Neural progenitor cell (in vitro differentiated cells): ENCODE data around the gene VEZF1.

Source experiments
- CTCF ChIP-seq: fragments of 200-600 bp; sonication (generic); IDR thresholded peaks from 2 replicates; pipeline ENCODE4 v1.5.1; 2017; ENCODE audit warnings: antibody characterized with exemption, mild to moderate bottlenecking
- EZH2 ChIP-seq: fragments of 200-600 bp; sonication (generic); IDR thresholded peaks from 2 replicates; pipeline ENCODE4 v1.6.1; 2017; ENCODE audit warnings: antibody characterized with exemption, mild to moderate bottlenecking, moderate library complexity

DNA sequence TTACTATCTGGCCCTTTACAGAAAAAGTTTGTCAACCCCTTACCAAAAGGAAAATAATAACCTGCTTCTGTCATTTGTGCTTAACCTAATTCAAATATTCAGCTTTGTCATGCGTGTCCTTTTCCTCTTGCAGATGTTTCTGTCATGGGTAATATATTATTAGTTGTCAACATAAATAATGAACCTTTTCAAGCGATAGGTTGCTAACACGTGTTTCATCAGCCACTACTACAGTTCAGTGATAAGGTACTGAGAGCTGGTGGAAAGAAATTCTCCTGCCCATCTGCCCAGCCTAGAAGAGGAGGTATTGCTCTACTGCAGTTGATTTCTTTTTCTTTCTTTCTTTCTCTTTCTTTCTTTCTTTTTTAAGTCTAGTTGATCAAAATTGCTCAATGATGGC is 31.0 kb upstream of the VEZF1 start:
- TF ChIP-seq CTCF (no peak), EZH2 (no peak)
